Activated T-helper 2 cell treated with anti-CD3 and anti-CD28 coated beads, Interferon-gamma antibody, Interleukin-2, Interleukin-4, amounts not matched to agents 10 μg/mL and 5 μg/mL and 100 μg/mL, durations not matched to agents 14 hours and 24 hours and 36 hours (primary cell): ENCODE data around the gene DACT3. TPM values are rescaled to one million over a fixed set of nuclear protein-coding genes. Genes with fewer than 3 reads are reported as not detected.

Source experiments
- DNase-seq: peaks from one replicate; pipeline ENCODE4 v3.0.0; 2021; ENCODE audit warnings: low spot score
- H3K27ac Mint-ChIP-seq: one replicate; pipeline ENCODE4 v1.8.0; 2021; ENCODE audit warnings: mixed read lengths
- H3K27me3 Mint-ChIP-seq: one replicate; pipeline ENCODE4 v1.8.0; 2021; ENCODE audit warnings: low read depth, mixed read lengths
- H3K36me3 Mint-ChIP-seq: one replicate; pipeline ENCODE4 v1.8.0; 2021; ENCODE audit warnings: low read depth, mixed read lengths
- H3K4me1 Mint-ChIP-seq: one replicate; pipeline ENCODE4 v1.8.0; 2021; ENCODE audit warnings: low read depth, mixed read lengths
- H3K4me3 Mint-ChIP-seq: one replicate; pipeline ENCODE4 v1.8.0; 2021; ENCODE audit warnings: low read depth, mild to moderate bottlenecking, moderate library complexity, mixed read lengths
- H3K9me3 Mint-ChIP-seq: one replicate; pipeline ENCODE4 v1.8.0; 2021; ENCODE audit warnings: mixed read lengths
- intact Hi-C: fragments of 100-400 bp; cut with micrococcal nuclease; formaldehyde crosslinking; loops from one replicate; pipeline ENCODE4 v1.15.1; 2023
- total RNA-seq: library from RNA; stranded (reverse); gene quantifications from 2 replicates; pipeline ENCODE4 v1.2.3, GENCODE V29; 2022

Gene DACT3
- total RNA-seq, 1 donor from 2014 or later: 6.1 TPM

- intact Hi-C loops: no loop called here
- peaks cover 19% of the 10 kb centered on the region for H3K4me1 Mint-ChIP-seq
These were observed 1.6 kb downstream of the DACT3 start for GRCh38 chr19:46659151-46660007.

GRCh38 chr19:46656541-46656940 is 4.4 kb downstream of the DACT3 start:
- Mint-ChIP-seq H3K27me3 (peaks cover 23% of the 10 kb centered on the region), H3K4me1 (peaks cover 10% of the 10 kb centered on the region)

More at GRCh38 chr19:46659151-46660007, 1.6 kb downstream of the DACT3 start:
- Mint-ChIP-seq H3K36me3 (no peaks in the 10 kb centered on the region), H3K27ac (peak overlapping the region; percentile 28), H3K9me3 (no peaks in the 10 kb centered on the region), H3K4me3 (peak overlapping the region; percentile 79), H3K27me3 (peaks cover 30% of the 10 kb centered on the region)
- no peak for DNase-seq

GRCh38 chr19:46654621-46655152 is 6.3 kb downstream of the DACT3 start:
- H3K9me3 Mint-ChIP-seq: no peaks in the 10 kb centered on the region
- H3K4me3 Mint-ChIP-seq: no peak overlapping the region
- intact Hi-C loops: no loop called here
- H3K27me3 Mint-ChIP-seq: peaks cover 33% of the 10 kb centered on the region
- H3K36me3 Mint-ChIP-seq: no peaks in the 10 kb centered on the region
- H3K4me1 Mint-ChIP-seq: peaks cover 4% of the 10 kb centered on the region
- DNase-seq: no peak
- H3K27ac Mint-ChIP-seq: no peak overlapping the region

More at GRCh38 chr19:46656541-46656940, 4.4 kb downstream of the DACT3 start:
- H3K9me3 Mint-ChIP-seq: no peaks in the 10 kb centered on the region
- intact Hi-C loops: no loop called here
- no peak for DNase-seq
- H3K4me3 Mint-ChIP-seq: no peak overlapping the region
- H3K36me3 Mint-ChIP-seq: no peaks in the 10 kb centered on the region
- no peak overlapping the region for H3K27ac Mint-ChIP-seq

GRCh38 chr19:46650445-46650844 is 10.5 kb downstream of the DACT3 start:
- peaks cover 6% of the 10 kb centered on the region for H3K4me1 Mint-ChIP-seq
- H3K27ac Mint-ChIP-seq: no peak overlapping the region
- no peak for DNase-seq
- H3K27me3 Mint-ChIP-seq: peaks cover 41% of the 10 kb centered on the region
- H3K4me3 Mint-ChIP-seq: no peak overlapping the region
- no peaks in the 10 kb centered on the region for H3K9me3 Mint-ChIP-seq
- intact Hi-C loops: no loop called here
- H3K36me3 Mint-ChIP-seq: peaks cover 7% of the 10 kb centered on the region

- intact Hi-C loops: no loop called here
- H3K27ac Mint-ChIP-seq: no peak overlapping the region
- H3K4me1 Mint-ChIP-seq: peaks cover 6% of the 10 kb centered on the region
- peaks cover 7% of the 10 kb centered on the region for H3K36me3 Mint-ChIP-seq
- H3K9me3 Mint-ChIP-seq: no peaks in the 10 kb centered on the region
- no peak overlapping the region for H3K4me3 Mint-ChIP-seq
- no peak for DNase-seq
- H3K27me3 Mint-ChIP-seq: peaks cover 44% of the 10 kb centered on the region
These were observed 11.7 kb downstream of the DACT3 start for GRCh38 chr19:46648961-46649960.

- Mint-ChIP-seq H3K9me3 (no peaks in the 10 kb centered on the region), H3K4me1 (peaks cover 6% of the 10 kb centered on the region), H3K27ac (no peak overlapping the region), H3K4me3 (no peak overlapping the region), H3K27me3 (peaks cover 44% of the 10 kb centered on the region), H3K36me3 (peaks cover 7% of the 10 kb centered on the region)
- DNase-seq: no peak
- intact Hi-C loops: no loop called here
These were observed 12.7 kb downstream of the DACT3 start for GRCh38 chr19:46648060-46648960.

- Mint-ChIP-seq H3K4me3 (no peak overlapping the region), H3K9me3 (no peaks in the 10 kb centered on the region), H3K4me1 (peaks cover 6% of the 10 kb centered on the region), H3K27me3 (peaks cover 47% of the 10 kb centered on the region), H3K27ac (no peak overlapping the region), H3K36me3 (peaks cover 7% of the 10 kb centered on the region)
- intact Hi-C loops: no loop called here
- DNase-seq: no peak
These were observed 14.6 kb downstream of the DACT3 start for GRCh38 chr19:46646402-46646801.

GRCh38 chr19:46644720-46645119 is 16.3 kb downstream of the DACT3 start:
- Mint-ChIP-seq H3K36me3 (peaks cover 7% of the 10 kb centered on the region), H3K27me3 (peaks cover 38% of the 10 kb centered on the region), H3K4me1 (peaks cover 8% of the 10 kb centered on the region), H3K4me3 (no peak overlapping the region), H3K27ac (no peak overlapping the region), H3K9me3 (no peaks in the 10 kb centered on the region)
- no peak for DNase-seq
- intact Hi-C loops: no loop called here

GRCh38 chr19:46640656-46641055 is 20.3 kb downstream of the DACT3 start:
- H3K36me3 Mint-ChIP-seq: no peaks in the 10 kb centered on the region
- peak overlapping the region; percentile 40 for H3K4me3 Mint-ChIP-seq

GRCh38 chr19:46639358-46640182 is 21.4 kb downstream of the DACT3 start:
- Mint-ChIP-seq H3K27ac (no peak overlapping the region), H3K27me3 (peaks cover 12% of the 10 kb centered on the region), H3K4me1 (peaks cover 6% of the 10 kb centered on the region), H3K36me3 (no peaks in the 10 kb centered on the region), H3K9me3 (no peaks in the 10 kb centered on the region), H3K4me3 (no peak overlapping the region)
- DNase-seq: no peak
- intact Hi-C loops: no loop called here

More at GRCh38 chr19:46640656-46641055, 20.3 kb downstream of the DACT3 start:
- intact Hi-C loops: no loop called here
- Mint-ChIP-seq H3K27me3 (peaks cover 19% of the 10 kb centered on the region), H3K9me3 (no peaks in the 10 kb centered on the region), H3K27ac (no peak overlapping the region), H3K4me1 (peaks cover 4% of the 10 kb centered on the region)
- no peak for DNase-seq

GRCh38 chr19:46637224-46637623 is 23.8 kb downstream of the DACT3 start:
- peaks cover 6% of the 10 kb centered on the region for H3K27me3 Mint-ChIP-seq
- DNase-seq: no peak
- H3K4me1 Mint-ChIP-seq: peaks cover 14% of the 10 kb centered on the region
- H3K9me3 Mint-ChIP-seq: no peaks in the 10 kb centered on the region
- H3K36me3 Mint-ChIP-seq: peaks cover 6% of the 10 kb centered on the region
- intact Hi-C loops: no loop called here
- H3K27ac Mint-ChIP-seq: no peak overlapping the region
- no peak overlapping the region for H3K4me3 Mint-ChIP-seq
